HepG2 (cell line): ENCODE measurements around the gene AKAP8. TPM values are rescaled to one million over a fixed set of nuclear protein-coding genes. Genes with fewer than 3 reads are reported as not detected.

Experiments used
- ELK4 ChIP-seq: sonication (generic); formaldehyde crosslinking; IDR thresholded peaks from 2 replicates; pipeline ENCODE4 v1.9.0; 2021; ENCODE audit warnings: missing genetic modification reagents, borderline replicate concordance
- ERF ChIP-seq: IDR thresholded peaks from 2 replicates; pipeline ENCODE4 v1.6.1; 2018; ENCODE audit warnings: missing biosample characterization, missing genetic modification reagents
- MLLT10 ChIP-seq: sonication (generic); formaldehyde crosslinking; IDR thresholded peaks from 2 replicates; pipeline ENCODE4 v1.4.0; 2020; ENCODE audit warnings: missing genetic modification reagents
- PRDM15 ChIP-seq: sonication (generic); formaldehyde crosslinking; IDR thresholded peaks from 2 replicates; pipeline ENCODE4 v1.4.0; 2020; ENCODE audit warnings: missing genetic modification reagents
- TIGD3 ChIP-seq: sonication (generic); formaldehyde crosslinking; IDR thresholded peaks from 2 replicates; pipeline ENCODE4 v1.5.1; 2020; ENCODE audit warnings: mild to moderate bottlenecking, missing genetic modification reagents, borderline replicate concordance
- ZBTB49 ChIP-seq: sonication (generic); formaldehyde crosslinking; IDR thresholded peaks from 2 replicates; pipeline ENCODE4 v1.4.0; 2020; ENCODE audit warnings: missing genetic modification reagents, borderline replicate concordance
- ZNF225 ChIP-seq: sonication (generic); formaldehyde crosslinking; IDR thresholded peaks from 2 replicates; pipeline ENCODE4 v1.4.0; 2020; ENCODE audit warnings: mild to moderate bottlenecking, missing genetic modification reagents
- ZNF354B ChIP-seq: sonication (generic); formaldehyde crosslinking; IDR thresholded peaks from 2 replicates; pipeline ENCODE4 v1.8.0; 2022; ENCODE audit warnings: mild to moderate bottlenecking, missing genetic modification reagents
- ZNF644 ChIP-seq: IDR thresholded peaks from 2 replicates; pipeline ENCODE4 v1.6.1; 2016; ENCODE audit warnings: low read depth
- ZNF646 ChIP-seq: sonication (generic); formaldehyde crosslinking; IDR thresholded peaks from 2 replicates; pipeline ENCODE4 v1.9.0; 2021; ENCODE audit warnings: mild to moderate bottlenecking, missing genetic modification reagents
- ZNF660 ChIP-seq: sonication (generic); formaldehyde crosslinking; IDR thresholded peaks from 2 replicates; pipeline ENCODE4 v1.5.1; 2020; ENCODE audit warnings: mild to moderate bottlenecking, low read depth, missing genetic modification reagents, borderline replicate concordance
- ZZZ3 ChIP-seq: sonication (generic); formaldehyde crosslinking; IDR thresholded peaks from 2 replicates; pipeline ENCODE4 v1.4.0; 2020; ENCODE audit warnings: missing genetic modification reagents, mild to moderate bottlenecking, borderline replicate concordance
- polyA plus RNA-seq, 8 experiments: library from polyadenylated mRNA; depleted of rRNA in 3 of 8; stranded (reverse) in 7 of 8; unstranded in 1 of 8; fragments of >200 nt; fragmentation: Illumina TruSeq in 4 of 8; extraction: Trizol in 4 of 8; gene quantifications; 2 replicates each; pipeline versions ENCODE4 v1.2.1 to v1.2.3, GENCODE V29; 2011 to 2016; ENCODE audit warnings: low read depth in 4 of 8, missing spikeins in 1 of 8, mixed read lengths in 1 of 8; ENCODE audit not compliant: insufficient read depth in 1 of 8
- total RNA-seq, 5 experiments: library from RNA; depleted of rRNA; stranded (reverse); fragments of >200 nt; fragmentation: Illumina TruSeq; extraction: Trizol; gene quantifications; 2 replicates each; pipeline ENCODE4 v1.2.3, GENCODE V29; 2016; ENCODE audit warnings: low read depth in 1 of 5

The AKAP8 gene
- total and polyA plus RNA-seq, 2 of the 13 experiments (the other 11 are each of a cell fraction or from before 2014, with no cell fraction given): 15.9 to 22.1 TPM

- TF ChIP-seq ZNF644 (no peak), ERF (CRISPR knock-in tag) (peak; percentile 36; the same call in 1 of the 2 replicates), ZZZ3 (CRISPR knock-in tag) (no peak; the same call in 1 of the 2 replicates), ZNF354B (no peak), ZNF225 (0 out of 2 replicates have a peak, but pooled peaks have one; percentile 59), MLLT10 (no peak), TIGD3 (CRISPR knock-in tag) (no peak), ZNF646 (CRISPR knock-in tag) (no peak), PRDM15 (CRISPR knock-in tag) (0 out of 2 replicates have a peak, but pooled peaks have one; percentile 28), ZNF660 (CRISPR knock-in tag) (no peak), ELK4 (0 out of 2 replicates have a peak, but pooled peaks have one; percentile 47), ZBTB49 (no peak)
Observed at GRCh38 chr19:15418579-15419412, 39.2 kb upstream of the AKAP8 start, which contains the start of gene AKAP8L (continued).
